HL-60 (cell line): ENCODE results near the gene RD3L.
"Not testable (repeated sequence)": the region's sequence is repeated elsewhere in the genome, so short reads cannot be mapped to it uniquely, and the experiment has no call there.

Source experiments
- DNase-seq, 2 experiments: peaks; one replicate each; pipeline ENCODE4 v3.0.0-alpha.2; 2010 to 2020; ENCODE audit warnings: low read depth in 1 of 2, low spot score in 1 of 2
- H3K27ac ChIP-seq: fragments of 250-450 bp; sonication (Bioruptor Pico); replicated peaks from 2 replicates; pipeline ENCODE4 v1.5.1; 2020; ENCODE audit warnings: mild to moderate bottlenecking, moderate library complexity
- H3K27me3 ChIP-seq: fragments of 250-450 bp; sonication (Bioruptor Pico); 2 replicates; pipeline ENCODE4 v1.5.1; 2021; ENCODE audit warnings: mild to moderate bottlenecking, moderate library complexity; ENCODE audit not compliant: insufficient read depth, poor library complexity, severe bottlenecking
- H3K4me3 ChIP-seq: replicated peaks from 2 replicates; pipeline ENCODE4 v1.5.1; 2011; ENCODE audit warnings: mild to moderate bottlenecking, control low read depth, low read length; ENCODE audit not compliant: insufficient read depth
- CTCF ChIP-seq: IDR thresholded peaks from one replicate; pipeline ENCODE4 v1.5.1; 2011; ENCODE audit warnings: low read length, control low read depth, inconsistent platforms; ENCODE audit not compliant: insufficient read depth
- GABPA ChIP-seq: IDR thresholded peaks from 2 replicates; pipeline ENCODE4 v1.6.1; 2012; ENCODE audit warnings: low read depth
- POLR2AphosphoS5 ChIP-seq: IDR thresholded peaks from 2 replicates; pipeline ENCODE4 v1.6.1; 2012; ENCODE audit warnings: low read depth
- SPI1 ChIP-seq: IDR thresholded peaks from 2 replicates; pipeline ENCODE4 v1.6.1; 2012; ENCODE audit warnings: low read depth, mild to moderate bottlenecking, borderline replicate concordance
- TF ChIP-seq, protein P1 (sequence below): IDR thresholded peaks from 2 replicates; pipeline ENCODE4 v1.6.1; 2012; ENCODE audit warnings: low read depth; ENCODE audit not compliant: insufficient replicate concordance

The RD3L gene

DNA sequence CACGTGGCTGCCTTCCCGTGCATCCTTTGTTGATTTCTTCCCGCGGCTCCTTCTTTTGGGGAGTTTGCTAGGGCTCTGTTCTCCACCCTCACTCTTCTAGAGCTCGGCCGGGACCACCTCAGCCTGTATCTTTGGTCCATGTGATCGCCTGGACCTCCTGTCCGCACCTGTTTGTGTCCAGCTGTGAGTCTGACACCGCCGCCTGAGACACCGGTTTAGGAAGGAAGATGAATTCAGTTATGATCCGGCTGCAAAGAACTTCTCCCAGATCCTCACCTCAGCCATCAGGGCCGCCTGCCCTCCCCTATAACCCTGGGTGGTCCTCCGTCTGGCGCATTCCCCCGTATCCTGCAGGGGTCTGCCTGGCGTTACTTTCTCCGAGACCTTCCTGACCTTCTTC, 14.8 kb downstream of the RD3L start:
- H3K4me3 ChIP-seq = no peak overlapping the region
- TF ChIP-seq SPI1 (no peak), POLR2AphosphoS5 (no peak), CTCF (no peak), GABPA (no peak)
- TF ChIP-seq, protein P1, sequence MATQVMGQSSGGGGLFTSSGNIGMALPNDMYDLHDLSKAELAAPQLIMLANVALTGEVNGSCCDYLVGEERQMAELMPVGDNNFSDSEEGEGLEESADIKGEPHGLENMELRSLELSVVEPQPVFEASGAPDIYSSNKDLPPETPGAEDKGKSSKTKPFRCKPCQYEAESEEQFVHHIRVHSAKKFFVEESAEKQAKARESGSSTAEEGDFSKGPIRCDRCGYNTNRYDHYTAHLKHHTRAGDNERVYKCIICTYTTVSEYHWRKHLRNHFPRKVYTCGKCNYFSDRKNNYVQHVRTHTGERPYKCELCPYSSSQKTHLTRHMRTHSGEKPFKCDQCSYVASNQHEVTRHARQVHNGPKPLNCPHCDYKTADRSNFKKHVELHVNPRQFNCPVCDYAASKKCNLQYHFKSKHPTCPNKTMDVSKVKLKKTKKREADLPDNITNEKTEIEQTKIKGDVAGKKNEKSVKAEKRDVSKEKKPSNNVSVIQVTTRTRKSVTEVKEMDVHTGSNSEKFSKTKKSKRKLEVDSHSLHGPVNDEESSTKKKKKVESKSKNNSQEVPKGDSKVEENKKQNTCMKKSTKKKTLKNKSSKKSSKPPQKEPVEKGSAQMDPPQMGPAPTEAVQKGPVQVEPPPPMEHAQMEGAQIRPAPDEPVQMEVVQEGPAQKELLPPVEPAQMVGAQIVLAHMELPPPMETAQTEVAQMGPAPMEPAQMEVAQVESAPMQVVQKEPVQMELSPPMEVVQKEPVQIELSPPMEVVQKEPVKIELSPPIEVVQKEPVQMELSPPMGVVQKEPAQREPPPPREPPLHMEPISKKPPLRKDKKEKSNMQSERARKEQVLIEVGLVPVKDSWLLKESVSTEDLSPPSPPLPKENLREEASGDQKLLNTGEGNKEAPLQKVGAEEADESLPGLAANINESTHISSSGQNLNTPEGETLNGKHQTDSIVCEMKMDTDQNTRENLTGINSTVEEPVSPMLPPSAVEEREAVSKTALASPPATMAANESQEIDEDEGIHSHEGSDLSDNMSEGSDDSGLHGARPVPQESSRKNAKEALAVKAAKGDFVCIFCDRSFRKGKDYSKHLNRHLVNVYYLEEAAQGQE = no peak
- no peak for DNase-seq
- H3K27me3 ChIP-seq = no peaks in the 10 kb centered on the region
- no peak overlapping the region for H3K27ac ChIP-seq

DNA sequence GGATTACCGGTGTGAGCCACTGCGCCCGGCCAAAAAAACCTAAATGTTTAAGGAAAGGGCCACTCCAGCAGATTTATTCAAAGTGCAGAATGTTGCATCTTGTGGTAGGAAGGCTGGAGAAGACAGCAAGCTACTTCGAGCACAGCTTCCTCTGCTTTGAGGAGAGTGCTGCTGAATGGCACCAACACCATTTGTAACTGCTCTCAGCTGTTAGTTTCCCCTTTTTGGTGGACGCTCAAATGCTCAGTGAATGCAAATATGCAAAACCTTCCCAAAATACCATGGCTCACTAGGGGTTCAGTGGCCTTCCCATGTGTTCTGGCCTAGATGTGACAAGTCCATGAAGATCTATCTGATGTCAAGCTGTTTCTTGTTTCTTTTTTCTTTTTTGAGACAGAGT, 17.0 kb downstream of the RD3L start:
- no peaks in the 10 kb centered on the region for H3K27me3 ChIP-seq
- no peak overlapping the region for H3K27ac ChIP-seq
- peak in 1 of 2 experiments; percentile 70 for DNase-seq
- TF ChIP-seq GABPA (no peak), SPI1 (0 out of 2 replicates have a peak, but pooled peaks have one; percentile 1), CTCF (no peak), POLR2AphosphoS5 (no peak)
- TF ChIP-seq, protein P1 = no peak
- H3K4me3 ChIP-seq = no peak overlapping the region

DNA sequence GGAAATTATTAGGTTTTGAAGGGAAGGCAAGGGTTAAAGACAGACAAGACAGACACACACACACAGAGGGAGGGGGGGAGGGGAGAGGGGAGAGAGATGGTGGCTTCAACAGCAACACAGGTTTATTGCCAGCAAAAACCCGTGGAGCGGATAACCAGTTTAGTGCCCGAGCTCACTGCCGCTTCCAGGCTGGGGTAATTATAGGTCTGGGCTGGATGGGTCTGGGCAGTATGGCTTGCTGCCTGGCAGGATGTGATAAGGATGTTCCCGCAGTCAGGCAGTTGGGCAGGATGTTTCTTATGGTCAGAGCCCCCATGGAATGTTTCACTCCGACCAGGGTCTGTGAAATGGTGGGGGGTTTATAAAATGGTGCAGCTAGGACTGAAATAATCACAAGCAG, 18.5 kb downstream of the RD3L start:
- no peak for DNase-seq
- no peak overlapping the region for H3K4me3 ChIP-seq
- no peaks in the 10 kb centered on the region for H3K27me3 ChIP-seq
- H3K27ac ChIP-seq = no peak overlapping the region
- TF ChIP-seq SPI1 = no peak
- TF ChIP-seq, protein P1 = no peak
- TF ChIP-seq CTCF = no peak
- no peak for TF ChIP-seq POLR2AphosphoS5
- TF ChIP-seq GABPA = no peak

GRCh38 chr14:103921855-103922200, 20.5 kb downstream of the RD3L start:
- not testable (repeated sequence) for DNase-seq, H3K27me3 ChIP-seq
- Histone ChIP-seq H3K27ac (peak overlapping the region; percentile 3; the same call in 1 of the 2 replicates), H3K4me3 (peak overlapping the region; percentile 34)
